Measurements from ENCODE around the gene HDGFL1.

- TF ChIP-seq MXD4 (CRISPR knock-in tag; IDR thresholded peaks at IDR 0.05; ENCODE audit: borderline replicate concordance) = no peak
- no peak for TF ChIP-seq ESRRA (CRISPR knock-in tag; IDR thresholded peaks at IDR 0.05; ENCODE audit: borderline replicate concordance)
- no peak for TF ChIP-seq CTCF (IDR thresholded peaks at IDR 0.05)
- TF ChIP-seq ZBTB21 (CRISPR knock-in tag; IDR thresholded peaks at IDR 0.05; ENCODE audit: borderline replicate concordance) = no peak
- TF ChIP-seq, protein P1, sequence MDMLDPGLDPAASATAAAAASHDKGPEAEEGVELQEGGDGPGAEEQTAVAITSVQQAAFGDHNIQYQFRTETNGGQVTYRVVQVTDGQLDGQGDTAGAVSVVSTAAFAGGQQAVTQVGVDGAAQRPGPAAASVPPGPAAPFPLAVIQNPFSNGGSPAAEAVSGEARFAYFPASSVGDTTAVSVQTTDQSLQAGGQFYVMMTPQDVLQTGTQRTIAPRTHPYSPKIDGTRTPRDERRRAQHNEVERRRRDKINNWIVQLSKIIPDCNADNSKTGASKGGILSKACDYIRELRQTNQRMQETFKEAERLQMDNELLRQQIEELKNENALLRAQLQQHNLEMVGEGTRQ (CRISPR knock-in tag; IDR thresholded peaks at IDR 0.05) = no peak
- no peak for TF ChIP-seq GRHL2 (CRISPR knock-in tag; IDR thresholded peaks at IDR 0.05; ENCODE audit: insufficient replicate concordance, severe bottlenecking)
- no peak for TF ChIP-seq JUN (CRISPR knock-in tag; IDR thresholded peaks at IDR 0.05)
- TF ChIP-seq KAT7 (CRISPR knock-in tag; IDR thresholded peaks at IDR 0.05; ENCODE audit: borderline replicate concordance) = no peak
- TF ChIP-seq ZNF263 (CRISPR knock-in tag; IDR thresholded peaks at IDR 0.05; ENCODE audit: low read depth) = no peak
Observed at GRCh38 chr6:22600059-22600458, 30.7 kb downstream of the HDGFL1 start.
